Glomerular endothelial cell (primary cell): ENCODE results near the gene HEY2. TPM values are rescaled to one million over a fixed set of nuclear protein-coding genes. Genes with fewer than 3 reads are reported as not detected.
"Not testable (repeated sequence)": the region's sequence is repeated elsewhere in the genome, so short reads cannot be mapped to it uniquely, and the experiment has no call there.

Experiments
- DNase-seq: peaks from one replicate; pipeline ENCODE4 v3.0.0-alpha.2; 2011; ENCODE audit warnings: low read depth, low spot score; ENCODE audit errors: extremely low read depth
- total RNA-seq: library from RNA; depleted of rRNA; stranded (reverse); fragments of >200 nt; gene quantifications from 2 replicates; pipeline ENCODE4 v1.2.3, GENCODE V29; 2015

HEY2 gene
- total RNA-seq, 1 donor from 2014 or later = 1.7 TPM

DNA sequence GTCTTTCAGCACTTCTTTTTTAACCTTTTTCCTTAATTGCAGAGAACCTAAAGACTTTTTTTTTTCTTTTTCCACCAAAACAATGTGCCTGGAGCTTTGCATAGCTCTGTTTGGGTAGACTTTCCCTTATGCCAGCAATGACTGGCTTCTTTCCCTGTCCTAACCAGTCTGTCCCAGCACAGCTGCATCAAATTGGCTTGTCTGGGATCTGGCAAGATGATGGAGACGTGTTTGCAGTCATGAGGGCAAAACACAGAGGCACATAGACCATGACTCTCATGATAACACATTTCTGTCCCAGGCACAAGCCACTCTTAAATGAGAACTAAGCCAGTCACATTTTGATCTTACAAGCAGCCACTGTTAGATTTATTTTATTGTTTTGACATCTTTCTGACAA is 16.5 kb downstream of the HEY2 start:
- no peak for DNase-seq

DNA sequence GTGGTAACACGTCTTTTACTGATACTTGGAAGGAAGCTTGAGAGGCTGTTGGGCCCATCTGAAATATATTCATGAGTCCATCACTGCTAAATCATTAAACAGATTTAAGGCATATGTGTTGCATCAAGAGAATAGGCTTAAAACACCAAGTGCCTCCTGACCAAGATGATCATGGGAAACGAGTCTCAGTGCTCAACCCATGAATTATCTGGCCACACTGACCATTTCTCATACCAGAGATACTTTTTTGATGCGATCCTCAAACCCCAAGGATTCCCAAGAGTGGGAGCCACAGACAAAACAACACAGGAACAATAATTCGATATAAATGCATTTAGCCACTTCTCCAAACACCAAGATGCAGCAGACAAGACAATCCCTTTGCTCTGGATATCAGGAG is 17.2 kb downstream of the HEY2 start:
- no peak for DNase-seq

DNA sequence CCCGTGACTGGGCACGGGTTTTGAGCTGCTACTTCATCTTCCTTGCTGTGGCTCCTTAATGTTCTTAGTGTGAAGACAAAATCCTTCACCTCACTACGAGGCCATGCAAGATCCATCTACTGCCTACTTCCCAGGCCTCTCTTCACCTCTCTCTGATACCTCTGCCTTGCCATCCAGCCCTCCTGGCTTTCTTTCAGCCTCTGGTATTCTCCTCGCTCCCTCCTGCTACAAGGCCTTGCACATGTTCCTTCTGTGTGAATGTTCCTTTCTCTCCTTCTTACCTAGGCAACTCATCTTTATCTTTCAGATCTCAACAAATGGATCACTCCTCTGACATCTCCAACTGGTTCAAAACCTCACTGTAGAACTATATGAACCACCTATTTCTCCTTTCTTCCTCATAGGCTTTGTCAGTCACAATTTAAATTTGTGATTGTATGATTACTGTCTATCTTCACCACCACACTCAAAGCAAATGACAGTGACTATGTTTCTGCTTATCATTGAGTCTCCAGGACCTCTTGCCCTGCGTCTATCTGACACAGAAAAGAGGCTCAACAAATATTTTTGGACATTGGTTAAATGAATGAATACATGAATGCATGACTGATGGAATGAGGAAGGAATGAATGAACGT is 19.8 kb downstream of the HEY2 start:
- DNase-seq = no peak

DNA sequence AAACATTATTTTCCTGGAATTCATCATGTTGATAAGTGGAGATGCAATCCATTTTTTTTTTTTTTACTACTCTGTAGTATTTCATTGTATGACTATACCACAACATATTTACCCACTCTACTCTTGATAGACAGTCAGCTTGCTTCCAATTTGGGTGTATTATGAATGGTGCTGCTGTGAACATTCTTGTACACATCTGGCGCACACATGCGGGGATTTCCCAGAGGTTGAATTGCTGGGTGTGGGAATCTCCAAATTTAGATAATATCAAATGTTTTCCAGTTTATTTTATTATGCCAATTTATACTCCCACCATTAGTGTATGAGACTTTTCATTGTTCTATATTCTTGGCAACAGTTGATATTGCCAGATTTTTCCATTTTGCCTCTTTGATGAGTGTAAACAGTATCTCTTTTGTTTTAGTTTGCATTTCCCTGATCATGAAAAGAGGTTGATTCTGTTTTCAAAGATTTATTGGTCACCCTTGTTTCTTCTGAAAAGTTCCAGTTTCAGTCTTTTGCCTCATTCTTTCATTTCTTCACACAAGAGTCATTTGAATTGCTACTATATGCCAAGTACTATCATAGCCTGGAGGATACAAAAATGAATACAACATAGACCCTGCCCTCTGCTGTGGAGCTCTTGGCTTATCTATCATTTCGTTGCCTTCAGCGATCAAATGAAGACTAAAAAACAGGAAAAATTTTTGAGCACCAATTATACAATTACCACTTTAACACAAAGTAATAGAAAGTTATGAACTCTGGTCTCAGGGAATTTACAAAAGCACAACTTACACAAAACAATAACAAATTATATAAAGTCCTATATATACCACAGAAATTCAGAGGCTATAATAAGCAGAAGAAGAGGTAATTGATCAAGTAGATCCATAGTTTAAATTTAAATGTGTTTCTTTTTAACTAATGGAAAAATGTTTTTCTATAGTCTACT is 24.2 kb downstream of the HEY2 start:
- DNase-seq = no peak

DNA sequence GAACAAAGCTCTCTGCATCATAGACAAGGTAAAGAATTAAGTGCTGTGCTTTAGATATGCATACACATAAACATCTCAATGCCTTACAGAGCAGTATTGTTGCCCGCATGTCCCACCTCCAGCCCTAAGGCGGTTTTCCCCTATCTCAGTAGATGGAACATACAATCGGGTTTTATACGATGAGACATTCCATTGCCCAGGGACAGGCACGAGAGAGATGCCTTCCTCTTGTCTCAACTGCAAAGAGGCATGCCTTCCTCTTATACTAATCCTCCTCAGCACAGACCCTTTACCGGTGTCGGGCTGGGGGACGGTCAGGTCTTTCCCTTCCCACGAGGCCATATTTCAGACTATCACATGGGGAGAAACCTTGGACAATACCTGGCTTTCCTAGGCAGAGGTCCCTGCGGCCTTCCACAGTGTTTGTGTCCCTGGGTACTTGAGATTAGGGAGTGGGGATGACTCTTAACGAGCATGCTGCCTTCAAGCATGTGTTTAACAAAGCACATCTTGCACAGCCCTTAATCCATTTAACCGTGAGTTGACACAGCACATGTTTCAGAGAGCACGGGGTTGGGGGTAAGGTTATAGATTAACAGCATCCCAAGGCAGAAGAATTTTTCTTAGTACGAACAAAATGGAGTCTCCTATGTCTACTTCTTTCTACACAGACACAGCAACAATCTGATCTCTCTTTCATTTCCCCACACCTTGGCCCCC is 26.8 kb downstream of the HEY2 start:
- not testable (repeated sequence) for DNase-seq

DNA sequence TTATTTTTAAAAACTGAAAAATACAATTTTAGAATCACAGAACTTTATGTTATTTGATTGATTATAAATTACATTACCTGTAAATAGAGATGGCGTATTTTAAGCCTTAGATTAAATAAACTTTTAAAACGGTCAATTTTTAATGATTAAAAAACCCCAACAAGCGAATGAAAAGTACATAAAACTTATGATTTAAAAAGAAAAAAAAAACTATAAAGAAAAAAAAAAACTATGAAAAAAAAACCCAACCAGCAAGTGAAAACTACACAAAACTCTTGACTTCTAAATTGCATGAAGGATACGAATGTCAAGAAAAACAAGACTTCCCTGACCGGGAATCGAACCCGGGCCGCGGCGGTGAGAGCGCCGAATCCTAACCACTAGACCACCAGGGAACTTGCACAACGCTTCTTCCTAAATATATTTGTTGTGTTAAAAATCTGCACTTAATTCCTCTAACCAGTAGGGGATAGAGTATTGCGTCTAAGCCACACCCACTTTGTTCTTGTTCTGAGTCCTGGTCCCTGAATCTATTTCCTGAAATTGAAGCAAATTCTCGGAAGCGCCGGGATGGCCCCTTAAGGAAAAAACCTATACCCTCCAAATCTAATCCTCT is 30.6 kb downstream of the HEY2 start:
- DNase-seq = peak; percentile 97

DNA sequence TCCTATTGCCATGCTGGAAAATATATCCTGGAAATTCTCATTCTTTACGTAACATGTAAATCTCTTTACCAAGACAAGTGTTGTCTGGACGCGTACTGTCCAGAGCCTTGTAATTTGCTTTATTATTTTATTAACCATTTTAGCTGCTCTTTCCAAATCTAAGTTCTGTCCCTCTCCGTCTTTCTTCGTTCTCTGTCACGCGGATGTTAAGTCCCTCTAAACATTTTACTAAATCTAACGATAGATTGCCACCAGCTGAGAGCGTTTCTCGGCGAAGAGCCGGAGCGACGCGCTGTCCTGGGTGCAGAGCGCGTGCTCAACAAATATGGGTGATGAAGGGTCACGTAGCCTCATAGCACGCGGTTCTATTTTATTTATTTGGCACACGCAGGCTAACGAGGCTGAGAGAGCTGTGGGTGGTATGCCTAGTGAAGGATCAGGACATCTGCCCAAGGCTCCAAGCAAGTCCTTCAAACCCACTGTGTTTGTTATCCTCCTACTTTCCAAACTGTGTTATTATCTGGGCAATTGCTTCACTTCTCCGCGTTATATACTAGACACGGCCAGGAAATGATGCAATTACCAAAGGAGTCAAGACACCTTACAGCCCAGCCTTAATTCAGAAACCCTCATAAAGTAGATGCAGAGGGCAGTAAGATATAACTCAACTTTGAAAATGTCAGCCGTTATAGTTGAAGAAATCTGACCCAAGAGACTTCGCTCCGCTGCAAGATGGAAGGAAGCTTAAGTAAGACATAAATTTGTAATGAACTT is 31.3 kb downstream of the HEY2 start:
- DNase-seq = peak; percentile 70

DNA sequence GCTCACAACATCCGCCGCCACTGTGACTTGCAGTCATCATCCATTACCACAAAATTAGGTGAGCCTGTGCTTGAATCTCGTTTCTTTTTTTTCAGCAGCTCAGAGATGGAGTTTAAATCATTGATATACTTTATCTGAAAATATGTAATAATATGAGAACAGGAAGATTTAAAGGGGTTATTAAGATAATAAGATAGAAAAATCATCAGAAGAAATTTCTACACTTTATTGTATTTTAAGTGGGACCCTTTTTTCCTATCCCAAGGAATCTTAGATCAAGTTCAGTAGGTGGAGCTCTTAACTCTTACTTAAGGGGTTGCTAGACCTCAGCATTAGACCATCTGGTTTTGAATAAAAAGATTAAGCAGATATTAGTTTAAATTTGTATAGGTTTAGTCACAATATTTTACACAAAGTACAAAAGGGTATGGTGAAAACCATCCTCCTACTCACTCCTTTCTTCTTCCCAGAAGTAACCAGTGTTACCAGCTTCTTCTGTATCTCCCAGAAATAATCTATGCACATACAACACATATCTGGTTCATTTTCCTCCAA is 32.0 kb downstream of the HEY2 start:
- DNase-seq = peak; percentile 37

DNA sequence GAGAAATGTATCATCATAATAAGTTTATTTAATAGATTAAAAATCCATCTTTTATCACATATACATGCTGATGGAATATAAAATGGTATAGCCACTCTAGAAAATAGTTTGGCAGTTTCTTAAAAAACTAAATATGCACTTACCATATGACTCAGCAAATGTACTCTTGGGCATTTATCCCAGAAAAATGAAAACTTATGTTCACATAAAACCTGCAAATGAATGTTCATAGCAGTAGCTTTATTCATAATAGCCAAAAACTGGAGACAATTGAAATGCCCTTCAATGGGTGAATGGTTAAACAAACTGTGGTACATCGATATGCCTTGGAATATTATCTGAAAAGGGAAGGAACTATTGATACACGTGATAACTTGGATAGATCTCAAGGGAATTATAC is 34.9 kb downstream of the HEY2 start:
- DNase-seq = no peak

DNA sequence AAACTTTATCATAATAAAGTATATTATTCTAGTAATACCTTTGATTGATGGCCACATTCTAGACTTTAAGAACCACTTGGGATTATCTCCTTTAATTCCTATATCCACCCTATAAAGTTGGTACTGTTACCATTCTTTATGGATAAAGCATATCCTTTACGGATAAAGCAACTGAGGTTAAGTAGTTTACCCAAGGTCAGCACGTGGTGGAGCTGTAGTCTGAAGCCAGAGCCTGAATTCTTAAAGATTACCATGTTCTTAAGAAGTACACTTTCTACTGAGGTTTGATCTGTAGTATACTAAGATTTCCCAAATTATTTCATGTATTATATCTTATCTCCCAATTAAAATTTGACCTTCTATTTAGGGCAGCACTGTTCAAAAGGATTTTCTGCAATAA is 38.4 kb downstream of the HEY2 start:
- no peak for DNase-seq

DNA sequence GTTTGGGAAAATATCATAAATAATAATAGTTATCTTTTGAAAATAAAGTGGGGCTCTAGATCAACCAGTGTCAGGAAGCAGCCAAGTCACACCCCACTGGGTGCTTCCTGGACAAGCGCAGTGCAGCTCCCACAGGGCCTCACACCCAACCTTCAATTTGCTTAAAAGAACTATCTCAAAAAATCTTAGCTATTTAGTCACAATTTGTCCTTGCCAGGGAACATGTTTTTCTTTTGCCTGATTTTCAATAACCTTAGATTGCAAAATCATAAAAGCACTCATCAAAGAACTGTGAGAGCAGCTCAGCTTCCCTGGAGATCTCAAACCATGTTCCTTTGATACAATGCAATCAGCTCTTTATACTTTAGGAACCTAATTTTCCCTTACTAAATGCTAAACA is 39.7 kb downstream of the HEY2 start:
- no peak for DNase-seq

DNA sequence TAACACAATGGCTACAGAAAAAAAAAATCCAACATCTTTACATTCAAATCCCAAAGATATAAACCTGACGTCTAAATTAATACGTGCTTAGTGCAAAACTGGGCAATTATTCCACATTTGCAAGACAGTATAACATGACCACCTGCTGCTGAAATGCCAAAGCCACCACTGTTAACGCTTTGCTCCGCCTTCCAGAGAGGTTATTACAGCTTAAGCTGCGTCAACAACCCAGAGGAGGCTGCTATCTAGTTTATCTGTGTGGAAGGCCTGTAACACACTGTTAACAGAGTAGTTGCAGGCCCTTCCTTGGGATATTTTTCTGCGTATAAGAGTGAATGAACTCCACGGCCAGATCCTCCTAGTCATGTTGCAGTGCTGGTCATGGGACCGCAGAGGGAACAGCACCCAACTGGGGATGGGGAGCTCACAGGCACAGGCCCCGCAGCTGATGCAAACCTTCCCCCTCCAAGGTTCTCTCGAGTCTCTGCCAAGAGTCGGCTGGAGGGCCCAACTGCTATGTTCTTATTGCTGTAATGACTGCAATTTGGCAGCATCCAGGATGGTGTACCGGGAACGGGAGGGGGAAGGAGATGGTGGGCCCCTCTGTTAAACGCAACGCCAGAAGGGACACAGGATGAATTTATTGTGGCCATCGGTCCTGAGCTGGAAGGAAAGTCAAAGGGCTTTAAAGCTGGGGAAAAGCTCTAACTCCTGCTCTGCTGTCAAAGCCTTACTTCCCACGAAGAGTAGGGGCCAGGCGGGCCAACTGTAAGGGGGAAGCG is 40.3 kb downstream of the HEY2 start:
- no peak for DNase-seq

DNA sequence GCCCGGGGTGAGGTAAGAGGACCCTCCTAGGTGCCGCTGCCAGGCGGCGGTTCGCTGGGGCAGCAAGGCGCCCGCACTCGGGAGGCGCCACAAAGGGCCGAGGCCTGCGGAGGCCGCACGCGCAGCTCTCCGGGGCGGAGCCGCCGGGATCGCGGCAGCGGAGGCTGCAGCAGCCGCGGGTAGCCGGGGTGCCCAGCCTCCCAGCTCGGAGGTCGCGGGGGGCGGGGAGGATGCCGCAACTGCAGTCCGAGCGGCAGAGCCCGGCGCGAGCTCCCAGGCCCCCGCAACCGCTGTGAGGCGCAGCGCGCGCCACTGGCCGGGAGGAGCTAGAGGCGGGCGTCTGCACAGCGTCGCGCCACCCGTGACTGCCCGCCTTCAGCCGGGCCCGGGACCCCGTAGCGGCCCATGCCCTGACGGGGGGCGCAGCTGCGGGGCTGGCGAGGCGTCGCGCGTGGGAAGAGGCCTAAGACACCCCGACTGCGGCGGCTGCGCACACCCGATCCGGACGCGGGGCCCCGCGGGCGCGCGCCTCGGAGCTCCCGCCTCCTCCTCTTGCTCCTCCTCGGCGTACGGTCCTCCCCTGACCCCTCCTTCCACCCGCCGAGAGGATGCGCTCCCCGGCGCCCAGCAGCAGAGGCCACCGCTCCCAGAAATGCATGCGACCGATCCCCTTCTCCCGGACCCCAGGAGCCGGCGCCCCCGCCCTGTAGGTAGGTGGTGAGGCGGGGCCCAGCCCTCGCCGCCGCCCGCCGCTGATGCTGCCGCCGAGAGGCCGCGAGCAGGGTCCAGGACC is 41.1 kb downstream of the HEY2 start, which contains the start of gene NCOA7:
Gene NCOA7 (plus strand): TSS at position 603 of the 793 bp plus-strand sequence. CDS start 24,395 bp downstream, outside the sequence.
- no peak for DNase-seq

DNA sequence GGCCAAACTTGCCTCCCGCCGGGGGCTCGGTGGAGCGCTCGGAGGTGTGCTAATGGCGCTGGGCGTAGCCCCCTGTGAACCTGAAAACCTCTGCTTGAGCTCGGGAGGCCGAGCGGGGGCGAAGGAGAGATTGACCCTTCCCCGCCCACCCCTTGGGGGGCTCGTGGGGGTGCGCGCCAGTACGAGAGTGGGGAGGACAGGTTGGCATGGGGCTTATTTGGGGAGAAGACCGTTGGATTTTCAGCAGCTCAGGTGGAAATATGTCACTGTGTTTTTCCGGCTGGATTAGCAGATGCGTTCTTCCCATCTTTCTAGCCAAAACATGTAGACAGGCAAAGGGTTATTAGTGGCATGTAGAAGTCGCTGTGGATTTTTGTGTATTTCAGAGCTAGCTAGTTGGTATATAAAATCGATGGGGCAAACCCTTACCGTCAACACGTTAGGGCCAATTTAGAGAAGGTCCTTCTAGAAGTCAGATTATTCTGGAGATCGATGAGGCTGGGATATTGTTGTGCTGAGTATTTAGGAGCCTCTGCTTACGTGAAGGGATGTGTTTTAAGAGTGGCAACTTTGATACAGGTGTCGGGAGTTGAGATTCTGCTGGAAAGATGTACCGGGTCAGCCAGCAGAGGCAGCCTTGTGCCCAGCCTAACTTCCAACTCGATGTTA is 41.9 kb downstream of the HEY2 start:
- DNase-seq = no peak

DNA sequence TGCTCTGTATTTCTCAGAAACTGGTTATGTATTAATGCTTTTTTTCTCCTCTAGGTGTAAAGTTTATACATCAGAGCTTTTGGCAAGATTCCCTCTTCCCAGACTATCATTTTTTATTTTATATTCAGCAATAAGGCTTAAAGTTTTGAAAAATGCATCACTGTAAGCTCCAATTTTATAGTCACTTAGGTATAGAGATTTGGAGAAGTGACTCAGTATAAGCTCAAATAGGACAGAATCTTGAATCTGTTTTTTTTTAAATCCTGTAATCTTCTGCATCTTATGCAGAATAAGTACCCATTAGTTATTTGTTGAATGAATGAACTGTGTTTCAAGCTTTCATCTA is 42.4 kb downstream of the HEY2 start:
- no peak for DNase-seq

DNA sequence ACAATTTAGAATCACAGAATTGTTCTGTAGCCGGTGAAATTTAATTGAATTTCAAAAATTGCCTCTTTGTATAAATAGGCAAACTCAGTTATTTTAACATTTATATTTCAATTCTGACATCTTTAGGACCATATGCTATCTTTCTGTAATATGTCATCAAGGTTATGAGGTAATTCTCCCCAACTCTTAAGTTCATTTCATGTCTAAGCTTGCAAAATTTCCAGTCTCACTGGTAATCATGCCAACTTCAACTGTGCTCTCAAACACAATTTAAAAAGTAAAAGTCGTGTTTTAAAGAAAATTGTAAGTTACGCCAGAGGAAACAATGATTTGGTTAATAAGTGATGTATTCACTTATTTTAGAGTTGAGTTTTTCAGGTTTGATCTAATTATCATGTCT is 42.7 kb downstream of the HEY2 start:
- no peak for DNase-seq

DNA sequence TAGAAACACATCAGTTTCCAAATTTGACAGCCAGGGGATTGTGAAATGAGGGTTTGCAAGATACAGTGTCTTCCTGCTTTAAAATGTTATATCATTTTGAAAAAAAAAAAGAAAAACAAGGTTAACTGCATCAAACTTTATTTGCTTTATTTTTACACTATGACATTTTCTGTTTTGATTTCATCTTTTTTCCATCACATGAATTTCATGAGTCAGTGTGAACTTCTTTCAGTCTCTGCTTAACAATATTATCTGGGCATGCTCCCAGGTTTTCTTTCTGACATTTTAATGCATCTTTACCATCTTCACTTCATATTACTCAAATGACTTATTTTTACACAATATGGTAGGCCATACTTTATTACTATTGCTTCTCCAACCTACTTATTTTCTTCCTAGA is 43.2 kb downstream of the HEY2 start:
- DNase-seq = no peak

DNA sequence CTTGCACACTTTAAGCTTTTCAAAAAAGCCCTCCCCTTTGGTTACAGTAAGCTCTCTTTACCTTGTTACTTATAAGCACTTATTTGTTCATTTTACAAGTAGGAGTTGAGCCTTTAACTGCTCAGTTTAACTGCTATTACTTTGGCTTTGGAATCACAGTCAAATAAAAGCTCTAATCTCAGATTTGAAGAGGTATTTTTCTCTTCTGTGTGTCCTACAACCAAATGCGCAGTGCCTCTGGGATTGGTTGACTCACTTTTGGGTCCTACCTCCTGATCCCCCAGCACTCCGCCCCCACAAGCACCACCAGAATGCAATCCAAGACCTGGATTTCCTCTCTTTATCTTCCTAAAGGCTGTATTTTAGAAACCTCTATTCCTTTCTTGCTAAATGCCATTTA is 43.8 kb downstream of the HEY2 start:
- no peak for DNase-seq
